DMS153 (cell line): Measurements from ENCODE around the gene KRTAP10-12.
A peak's percentile ranks its signal among the peaks of the same experiment; 100 is the strongest.
"Not testable (repeated sequence)": the region's sequence is repeated elsewhere in the genome, so short reads cannot be mapped to it uniquely, and the experiment has no call there.

Experiments
- DNase-seq: peaks from one replicate; lab custom pipeline; 2025; lab: John Stamatoyannopoulos, UW

Gene KRTAP10-12

GRCh38 chr21:44670642-44671432, 26.1 kb upstream of the KRTAP10-12 start:
- DNase-seq, result no peak

- DNase-seq, result no peak
Measured at GRCh38 chr21:44671911-44672310, 25.1 kb upstream of the KRTAP10-12 start.

GRCh38 chr21:44677881-44678280, 19.1 kb upstream of the KRTAP10-12 start:
- DNase-seq, result no peak

GRCh38 chr21:44681152-44681551, 15.8 kb upstream of the KRTAP10-12 start:
- no peak for DNase-seq

- peak; percentile 85 for DNase-seq
Measured at GRCh38 chr21:44681861-44682579, 15.0 kb upstream of the KRTAP10-12 start, which contains the start of gene KRTAP12-1. KRTAP12-1 (minus strand) TSS chr21:44682163; CDS start chr21:44682123, 40 bp downstream.

- no peak for DNase-seq
Measured at GRCh38 chr21:44682580-44683151, 14.3 kb upstream of the KRTAP10-12 start.

- no peak for DNase-seq
Measured at GRCh38 chr21:44684077-44684476, 12.9 kb upstream of the KRTAP10-12 start.

GRCh38 chr21:44684483-44684882, 12.5 kb upstream of the KRTAP10-12 start:
- DNase-seq, result no peak

- not testable (repeated sequence) for DNase-seq
Measured at GRCh38 chr21:44685050-44685449, 11.9 kb upstream of the KRTAP10-12 start.

GRCh38 chr21:44686000-44686781, 10.8 kb upstream of the KRTAP10-12 start:
- no peak for DNase-seq

- DNase-seq, result no peak
Measured at GRCh38 chr21:44686843-44687561, 10.0 kb upstream of the KRTAP10-12 start.

GRCh38 chr21:44687671-44688070, 9.3 kb upstream of the KRTAP10-12 start:
- no peak for DNase-seq

GRCh38 chr21:44689740-44690139, 7.2 kb upstream of the KRTAP10-12 start:
- DNase-seq, result not testable (repeated sequence)

- DNase-seq, result no peak
Measured at GRCh38 chr21:44691686-44692085, 5.3 kb upstream of the KRTAP10-12 start.

GRCh38 chr21:44692798-44693512, 4.0 kb upstream of the KRTAP10-12 start:
- no peak for DNase-seq

- no peak for DNase-seq
Measured at GRCh38 chr21:44694776-44695175, 2.2 kb upstream of the KRTAP10-12 start.

- no peak for DNase-seq
Measured at GRCh38 chr21:44695184-44695583, 1.8 kb upstream of the KRTAP10-12 start.

GRCh38 chr21:44695641-44696040, 1.3 kb upstream of the KRTAP10-12 start:
- DNase-seq, result no peak

GRCh38 chr21:44696572-44696971, 400 bp upstream of the KRTAP10-12 start:
- DNase-seq, result no peak

GRCh38 chr21:44697811-44698734, 1.1 kb downstream of the KRTAP10-12 start:
- DNase-seq, result no peak
